AG08396 (cell line): ENCODE measurements around the gene TBL1X.

Experiments used
- DNase-seq: peaks from one replicate; pipeline ENCODE4 v3.0.0; 2012; ENCODE audit warnings: low spot score, mixed read lengths

Gene TBL1X

GRCh38 chrX:9668537-9668936, 203.7 kb downstream of the TBL1X start:
- no peak for DNase-seq

DNA sequence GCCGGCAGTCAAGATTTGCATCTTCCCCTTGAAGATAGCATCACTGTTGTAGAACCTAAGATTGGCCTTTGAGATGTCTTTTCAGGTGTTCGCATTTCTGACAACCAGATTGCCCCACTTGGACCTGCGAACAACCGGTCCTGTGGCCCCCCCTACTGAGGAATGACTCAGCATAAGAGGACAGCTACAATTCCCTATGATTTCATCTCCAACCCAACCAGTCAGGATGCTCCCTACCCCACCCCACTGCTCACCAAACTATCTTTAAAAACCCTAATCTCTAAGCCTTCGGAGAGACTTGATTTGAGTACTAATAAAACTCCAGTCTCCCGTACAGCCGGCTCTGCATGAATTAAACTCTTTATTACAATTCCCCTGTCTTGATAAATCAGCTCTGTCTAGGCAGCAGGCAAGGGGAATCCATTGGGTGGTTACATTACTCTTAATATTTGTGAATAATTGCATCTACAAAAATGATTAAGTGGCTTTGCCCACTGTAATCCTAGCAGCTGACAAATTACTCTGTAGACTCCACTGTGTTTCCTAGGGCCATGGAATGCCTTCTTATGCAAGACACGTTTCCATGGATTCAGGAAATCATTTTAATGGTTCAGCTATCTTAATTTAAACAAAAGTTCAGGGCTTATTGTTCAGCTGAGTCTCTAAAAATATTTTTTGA, 205.4 kb downstream of the TBL1X start:
- no peak for DNase-seq

DNA sequence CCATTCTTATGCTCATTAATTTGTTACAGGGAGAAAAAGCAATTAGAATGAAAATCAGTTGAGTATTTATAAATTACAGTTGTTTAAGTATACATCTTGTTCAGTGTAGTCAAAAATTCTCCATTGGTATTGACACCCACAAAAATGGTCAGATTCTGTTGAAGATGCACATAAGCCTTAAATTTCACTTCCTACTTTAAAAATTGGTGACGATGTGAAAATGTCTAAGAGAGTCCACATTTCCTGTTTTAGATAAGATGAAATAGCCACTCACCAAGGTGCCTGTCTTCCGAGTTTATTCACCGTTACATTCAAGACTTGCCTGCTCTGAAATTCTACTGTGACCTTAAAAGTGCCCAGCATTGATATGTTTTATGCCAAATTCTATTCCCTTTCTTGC, 207.1 kb downstream of the TBL1X start:
- no peak for DNase-seq

DNA sequence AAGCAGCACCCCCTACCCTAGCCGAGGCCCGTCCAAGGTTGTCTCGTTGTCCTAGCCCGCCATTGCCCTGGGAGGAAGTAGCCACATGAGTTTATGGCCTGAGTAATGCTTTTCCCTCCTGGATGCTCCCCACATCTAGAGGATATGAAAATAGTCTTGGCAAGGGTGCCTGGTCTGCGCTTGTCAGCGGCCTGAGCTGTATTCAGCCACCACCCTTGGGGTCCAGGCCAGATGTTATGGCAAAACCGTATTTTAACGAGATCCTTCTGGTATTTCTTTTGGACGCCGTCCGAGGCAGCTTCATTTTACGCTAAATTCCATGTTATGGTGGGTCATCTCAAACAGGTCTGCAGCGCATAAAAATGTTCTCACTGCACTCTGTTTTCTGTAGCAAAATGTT, 211.4 kb downstream of the TBL1X start:
- no peak for DNase-seq

DNA sequence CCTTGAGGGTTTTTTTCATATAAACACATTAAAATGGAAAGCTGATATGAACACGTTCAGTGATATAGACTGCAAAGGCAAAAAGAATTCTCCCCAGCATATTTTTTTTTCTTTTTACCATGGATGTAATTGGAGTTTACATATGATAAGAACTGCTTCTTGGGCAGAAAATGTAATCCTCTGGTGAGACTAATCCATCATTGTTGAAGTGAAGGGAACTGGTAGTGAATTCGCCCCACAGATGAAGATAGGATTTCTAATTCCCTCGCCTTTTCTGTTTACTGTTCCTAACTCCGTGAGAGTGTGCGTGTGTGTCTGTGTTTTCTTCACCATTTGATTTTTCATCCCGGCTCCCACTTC, 211.9 kb downstream of the TBL1X start:
- no peak for DNase-seq

DNA sequence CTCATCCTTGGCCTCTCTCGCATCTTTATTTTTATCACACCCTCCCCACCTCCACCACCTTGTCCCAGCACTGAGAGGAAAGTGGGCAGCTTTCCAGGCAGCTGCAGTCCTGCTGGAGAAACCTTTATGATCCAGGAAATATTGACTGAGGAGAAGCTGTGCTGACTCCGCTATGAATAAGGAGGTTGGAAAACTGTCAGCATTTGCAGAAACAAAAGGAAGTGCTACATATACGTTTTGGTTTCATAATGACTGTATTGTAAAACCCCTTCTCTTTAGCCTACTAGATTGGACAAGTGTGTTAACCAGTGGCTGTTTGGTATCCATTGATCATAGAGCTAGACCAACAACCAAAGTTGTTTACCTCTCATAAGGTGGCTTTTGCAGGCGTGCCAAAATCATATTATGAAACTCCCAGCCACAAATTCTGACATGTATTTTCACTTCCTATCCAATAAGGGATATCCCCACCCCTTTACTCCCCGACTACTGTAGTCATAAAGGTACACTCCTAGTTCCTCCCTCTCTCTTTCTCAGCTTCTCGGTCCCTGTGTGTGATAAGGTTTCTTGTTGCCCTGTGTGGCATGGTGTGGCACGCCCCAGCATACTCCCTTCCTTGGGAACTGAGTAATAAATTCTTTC, 212.4 kb downstream of the TBL1X start:
- DNase-seq, result no peak

GRCh38 chrX:9678215-9678965, 213.5 kb downstream of the TBL1X start:
- no peak for DNase-seq

GRCh38 chrX:9681011-9681410, 216.2 kb downstream of the TBL1X start:
- no peak for DNase-seq

DNA sequence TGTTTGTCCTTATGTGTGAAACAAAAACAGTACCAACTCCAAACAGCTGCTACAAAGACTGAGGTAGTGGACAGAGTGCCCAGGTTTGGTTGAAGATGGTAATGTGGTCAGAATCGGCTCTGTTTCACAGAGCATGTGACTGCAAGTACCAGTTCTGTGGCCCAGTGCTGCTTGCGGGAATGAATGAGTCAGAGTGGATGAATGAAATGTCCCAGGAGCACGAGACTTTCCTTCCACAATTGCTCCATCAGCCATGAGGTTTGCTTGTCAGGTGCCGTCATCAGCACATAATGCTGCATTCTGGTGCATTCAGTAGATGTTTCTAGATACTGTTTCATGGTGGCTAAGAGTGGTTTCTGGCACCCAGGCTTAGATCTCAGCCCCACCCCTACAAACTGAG, 216.6 kb downstream of the TBL1X start:
- peak; percentile 35 for DNase-seq

DNA sequence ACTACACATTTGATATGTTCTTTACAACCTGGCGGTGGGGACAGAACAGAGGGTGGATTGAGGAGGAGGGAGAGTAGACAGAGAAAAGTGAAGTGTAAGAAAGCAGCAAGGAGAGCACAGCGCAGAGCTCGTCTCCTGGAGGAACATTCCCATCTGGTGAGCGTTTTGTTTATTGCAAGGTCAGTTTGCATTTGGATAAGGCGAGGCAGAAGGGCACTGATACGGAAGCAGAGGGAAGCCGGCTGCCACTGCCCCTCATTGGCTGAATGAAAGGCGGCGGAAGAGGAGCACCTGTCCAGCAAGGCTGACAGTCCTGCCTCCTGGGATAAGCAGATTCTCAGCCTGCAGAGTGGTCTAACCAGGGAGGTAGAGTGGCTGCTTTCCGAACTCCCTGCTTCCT, 217.6 kb downstream of the TBL1X start:
- peak; percentile 57 for DNase-seq

DNA sequence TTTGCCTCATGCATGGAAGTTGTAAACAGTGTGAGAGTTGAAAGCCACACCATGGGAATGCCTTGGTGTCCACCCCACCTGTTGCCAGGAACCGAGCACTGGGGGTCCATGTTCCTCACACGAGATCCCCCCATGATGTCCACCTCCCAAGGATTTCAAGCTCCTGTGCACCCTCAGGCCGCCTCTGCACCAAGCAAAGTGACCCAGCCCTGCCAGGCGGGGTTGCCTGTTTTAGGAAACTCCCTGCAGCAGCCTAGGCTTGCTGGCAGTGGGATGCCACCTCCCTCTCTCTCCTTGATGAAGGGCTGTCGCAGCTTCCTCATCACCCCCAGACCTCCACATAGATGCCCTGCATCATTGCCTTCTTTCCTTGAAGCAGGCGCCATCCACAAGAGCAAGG, 218.0 kb downstream of the TBL1X start:
- no peak for DNase-seq

DNA sequence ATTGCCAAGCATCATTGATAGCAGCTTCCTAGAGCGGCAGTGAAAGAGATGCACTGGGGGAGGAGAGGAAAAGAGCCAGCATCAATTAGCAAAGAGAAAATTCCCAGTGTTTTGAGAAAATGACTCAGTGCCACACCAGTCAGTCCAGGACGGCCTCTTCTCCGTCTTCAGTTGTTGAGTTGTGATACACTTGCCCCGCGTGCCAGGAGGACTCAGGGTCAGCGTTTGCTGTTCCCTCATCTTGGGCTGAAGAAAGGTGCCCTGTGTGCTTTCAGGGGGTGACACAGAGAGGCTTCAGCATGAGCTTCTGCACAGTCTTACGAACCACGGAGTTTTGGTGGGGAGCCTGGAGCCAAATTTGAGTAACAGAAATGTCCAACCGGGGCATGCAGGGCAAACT, 218.5 kb downstream of the TBL1X start:
- no peak for DNase-seq

- no peak for DNase-seq
Measured at GRCh38 chrX:9687899-9688298, 223.0 kb downstream of the TBL1X start.

- DNase-seq, result no peak
Measured at GRCh38 chrX:9688833-9689232, 224.0 kb downstream of the TBL1X start.

DNA sequence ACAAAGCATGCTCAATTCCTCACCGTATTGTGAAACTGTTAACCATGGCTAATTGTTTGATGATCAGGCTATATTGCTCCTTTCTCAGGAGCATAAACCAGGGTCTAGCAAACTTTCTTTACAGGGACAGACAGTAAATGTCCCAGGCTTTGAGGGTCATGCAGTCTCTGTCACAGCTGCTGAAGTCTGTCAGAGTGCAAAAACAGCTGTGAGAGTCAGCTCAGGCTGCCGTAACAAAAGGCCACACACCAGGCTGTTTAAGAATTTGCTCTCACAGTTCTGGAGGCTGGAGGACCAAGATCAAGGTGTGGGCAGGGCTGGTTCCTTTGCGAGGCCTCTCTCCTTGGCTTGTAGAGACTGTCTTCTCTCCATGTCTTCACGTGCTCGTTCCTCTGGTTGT, 225.2 kb downstream of the TBL1X start:
- DNase-seq, result no peak

- DNase-seq, result no peak
Measured at GRCh38 chrX:9693307-9694001, 228.6 kb downstream of the TBL1X start.

DNA sequence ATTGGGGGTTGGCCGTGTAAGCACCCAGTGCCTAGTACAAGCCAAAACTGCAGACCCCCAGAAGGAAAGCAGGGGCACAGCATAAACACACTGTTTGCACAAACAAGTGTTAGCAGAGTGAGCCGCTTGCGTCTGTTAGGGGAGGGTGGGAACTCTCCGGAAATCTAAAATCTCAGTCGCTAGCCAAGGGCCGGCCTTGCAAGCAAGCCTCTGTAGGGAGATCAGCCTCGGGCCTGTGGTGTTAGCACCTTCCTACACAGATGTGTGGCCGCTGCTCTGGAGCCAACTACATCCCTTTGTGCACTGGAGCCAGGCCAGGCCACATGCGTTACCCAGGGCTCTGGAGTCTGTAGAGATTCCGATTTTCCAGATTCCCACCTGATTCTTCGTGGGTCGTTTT, 233.7 kb downstream of the TBL1X start:
- no peak for DNase-seq

- DNase-seq, result no peak
Measured at GRCh38 chrX:9700555-9700954, 235.7 kb downstream of the TBL1X start.

DNA sequence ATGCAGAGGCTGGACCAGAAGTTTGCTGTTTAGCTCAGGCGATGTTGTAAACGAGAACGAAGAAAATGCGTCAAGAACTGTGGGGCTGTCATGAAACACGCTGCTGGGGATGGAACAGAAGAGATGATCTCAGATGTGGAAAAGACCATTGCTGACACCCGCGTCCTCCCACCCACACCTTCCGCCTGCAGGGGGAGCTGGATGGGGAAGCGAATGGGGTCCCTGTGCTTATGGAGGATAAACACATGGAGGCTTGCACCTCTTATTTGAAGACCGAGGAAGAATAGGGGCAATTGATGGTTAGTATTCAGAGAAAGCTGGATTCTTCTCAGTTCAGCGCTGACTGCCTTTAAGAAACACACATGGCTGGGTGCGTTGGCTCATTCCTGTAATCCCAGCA, 236.9 kb downstream of the TBL1X start:
- DNase-seq, result no peak

GRCh38 chrX:9703406-9703805, 238.5 kb downstream of the TBL1X start:
- DNase-seq, result no peak

DNA sequence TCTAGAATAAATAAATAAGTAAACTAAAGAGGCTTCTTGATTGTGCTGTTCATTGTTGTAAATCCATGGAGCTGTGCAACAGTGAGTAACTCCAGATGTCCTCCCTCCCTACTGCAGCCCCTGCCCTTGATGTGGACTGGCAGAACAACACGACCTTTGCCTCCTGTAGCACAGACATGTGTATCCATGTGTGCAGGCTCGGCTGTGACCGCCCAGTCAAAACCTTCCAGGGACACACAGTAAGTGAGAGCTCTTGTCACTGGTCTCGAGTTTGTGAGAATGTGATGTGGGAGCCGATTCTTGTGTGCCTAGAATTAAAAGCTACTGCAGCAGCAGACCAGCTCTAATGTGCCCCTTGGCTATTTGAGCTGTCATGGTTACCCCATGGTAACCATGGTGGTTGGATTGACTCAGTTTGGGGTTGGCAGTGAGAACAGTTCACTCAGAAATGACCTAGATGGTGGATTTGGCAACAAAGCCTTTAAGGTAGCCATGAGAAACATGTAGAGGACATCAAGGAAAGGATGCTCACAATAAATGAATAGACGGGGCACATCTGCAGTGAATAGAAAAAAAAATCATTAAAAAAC, 240.1 kb downstream of the TBL1X start:
- DNase-seq, result no peak

DNA sequence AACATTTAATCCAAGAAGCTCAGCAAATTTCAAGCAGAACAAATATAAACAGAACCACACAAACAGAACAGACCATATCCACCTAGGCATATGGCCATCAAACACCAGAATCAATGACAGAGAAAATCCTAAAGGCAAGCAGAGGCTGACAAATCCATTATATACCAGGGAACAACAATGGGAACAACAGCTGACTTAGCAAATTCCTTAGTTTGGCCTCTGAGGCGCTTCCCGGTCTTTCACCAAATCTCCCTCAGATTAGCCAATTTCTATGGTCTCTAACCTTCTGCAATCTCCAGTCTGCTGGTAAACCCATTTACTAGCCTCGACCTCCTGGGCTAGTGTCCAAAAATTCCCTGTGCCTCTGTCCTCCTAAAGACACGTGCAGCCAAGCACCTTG, 241.6 kb downstream of the TBL1X start:
- no peak for DNase-seq
